AG04450 (cell line): ENCODE data around the gene PPARA. TPM values are rescaled to one million over a fixed set of nuclear protein-coding genes. Genes with fewer than 3 reads are reported as not detected.

ENCODE experiments used
- CTCF ChIA-PET: fragments of 300-600, 350-600 bp; formaldehyde crosslinking; extraction: SDS; loops from one replicate; lab custom pipeline; 2022; ENCODE audit warnings: antibody characterized with exemption, inconsistent platforms; lab: Charles Lee
- POLR2A ChIA-PET: fragments of 350-600 bp; formaldehyde crosslinking; extraction: SDS; loops from one replicate; lab custom pipeline; 2021; ENCODE audit warnings: antibody characterized with exemption, inconsistent platforms; lab: Yijun Ruan, JAX
- DNase-seq: peaks from one replicate; pipeline ENCODE4 v3.0.0-alpha.2; 2011; ENCODE audit warnings: low read depth, low spot score
- H3K27ac ChIP-seq: one replicate; pipeline ENCODE4 v1.5.1; 2012; ENCODE audit warnings: low read depth, low read length, control low read depth
- H3K27me3 ChIP-seq: one replicate; pipeline ENCODE4 v1.6.0; 2012; ENCODE audit warnings: low read length; ENCODE audit not compliant: control insufficient read depth, insufficient read depth
- H3K4me3 ChIP-seq: 2 replicates; pipeline ENCODE4 v1.5.1; 2011; ENCODE audit warnings: mild to moderate bottlenecking, low read depth, low read length, control low read depth
- H3K9me3 ChIP-seq: 2 replicates; pipeline ENCODE4 v1.5.1; 2012; ENCODE audit warnings: low read length; ENCODE audit not compliant: control insufficient read depth, insufficient read depth
- polyA plus RNA-seq: library from polyadenylated mRNA; depleted of rRNA; stranded (reverse); fragments of >200 nt; gene quantifications from 2 replicates; pipeline ENCODE4 v1.2.3, GENCODE V29; 2011
- TF ChIP-seq, protein P1 (sequence below): IDR thresholded peaks from 2 replicates; pipeline ENCODE4 v1.5.1; 2011; ENCODE audit warnings: low read depth, low read length, control low read depth, inconsistent platforms

The PPARA gene
- polyA plus RNA-seq, 1 experiment = 10.4 TPM

DNA sequence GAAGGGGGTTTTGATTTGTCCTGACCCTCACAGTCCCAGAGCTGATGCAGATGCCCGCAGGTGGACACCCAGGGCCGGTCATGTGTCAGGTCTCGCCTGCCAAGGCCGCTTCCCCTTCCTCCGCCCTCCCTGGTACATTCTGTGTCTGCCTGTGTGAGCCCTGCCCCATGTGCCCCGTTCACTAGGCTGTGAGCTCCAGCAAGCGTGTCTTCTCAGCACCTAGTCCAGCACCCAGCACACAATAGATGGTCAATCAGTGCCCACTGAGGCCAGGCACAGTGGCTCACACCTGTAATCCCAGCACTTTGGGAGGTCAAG is 29.9 kb upstream of the PPARA start:
- H3K27me3 ChIP-seq = no peaks in the 10 kb centered on the region
- no peak for DNase-seq
- no peak overlapping the region for H3K4me3 ChIP-seq
- peak overlapping the region; percentile 39 for H3K27ac ChIP-seq
- H3K9me3 ChIP-seq = no peaks in the 10 kb centered on the region; the same call in 1 of the 2 replicates
- ChIA-PET CTCF (interaction anchor here (1.5 to 4.4 kb wide), 5 partner anchors 107 to 195 kb away, joined by 6 to 47 read pairs (median 25); no protein-coding TSS in a partner anchor), POLR2A (interaction anchor here (0.7 to 0.9 kb wide), 2 partner anchors 47 to 119 kb away, joined by 3 to 5 read pairs; no protein-coding TSS in a partner anchor)
- TF ChIP-seq, protein P1, sequence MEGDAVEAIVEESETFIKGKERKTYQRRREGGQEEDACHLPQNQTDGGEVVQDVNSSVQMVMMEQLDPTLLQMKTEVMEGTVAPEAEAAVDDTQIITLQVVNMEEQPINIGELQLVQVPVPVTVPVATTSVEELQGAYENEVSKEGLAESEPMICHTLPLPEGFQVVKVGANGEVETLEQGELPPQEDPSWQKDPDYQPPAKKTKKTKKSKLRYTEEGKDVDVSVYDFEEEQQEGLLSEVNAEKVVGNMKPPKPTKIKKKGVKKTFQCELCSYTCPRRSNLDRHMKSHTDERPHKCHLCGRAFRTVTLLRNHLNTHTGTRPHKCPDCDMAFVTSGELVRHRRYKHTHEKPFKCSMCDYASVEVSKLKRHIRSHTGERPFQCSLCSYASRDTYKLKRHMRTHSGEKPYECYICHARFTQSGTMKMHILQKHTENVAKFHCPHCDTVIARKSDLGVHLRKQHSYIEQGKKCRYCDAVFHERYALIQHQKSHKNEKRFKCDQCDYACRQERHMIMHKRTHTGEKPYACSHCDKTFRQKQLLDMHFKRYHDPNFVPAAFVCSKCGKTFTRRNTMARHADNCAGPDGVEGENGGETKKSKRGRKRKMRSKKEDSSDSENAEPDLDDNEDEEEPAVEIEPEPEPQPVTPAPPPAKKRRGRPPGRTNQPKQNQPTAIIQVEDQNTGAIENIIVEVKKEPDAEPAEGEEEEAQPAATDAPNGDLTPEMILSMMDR = no peak

- TF ChIP-seq, protein P1 = no peak
- H3K9me3 ChIP-seq = no peaks in the 10 kb centered on the region; the same call in 1 of the 2 replicates
- CTCF ChIA-PET = interaction anchor here (1.3 to 4.4 kb wide), 8 partner anchors 14 to 194 kb away, joined by 3 to 47 read pairs (median 10); no protein-coding TSS in a partner anchor
- DNase-seq = no peak
- POLR2A ChIA-PET = no interaction called here
- no peak overlapping the region for H3K4me3 ChIP-seq
- H3K27me3 ChIP-seq = no peaks in the 10 kb centered on the region
- H3K27ac ChIP-seq = no peak overlapping the region
Measured at GRCh38 chr22:46121079-46121478, 29.2 kb upstream of the PPARA start.

DNA sequence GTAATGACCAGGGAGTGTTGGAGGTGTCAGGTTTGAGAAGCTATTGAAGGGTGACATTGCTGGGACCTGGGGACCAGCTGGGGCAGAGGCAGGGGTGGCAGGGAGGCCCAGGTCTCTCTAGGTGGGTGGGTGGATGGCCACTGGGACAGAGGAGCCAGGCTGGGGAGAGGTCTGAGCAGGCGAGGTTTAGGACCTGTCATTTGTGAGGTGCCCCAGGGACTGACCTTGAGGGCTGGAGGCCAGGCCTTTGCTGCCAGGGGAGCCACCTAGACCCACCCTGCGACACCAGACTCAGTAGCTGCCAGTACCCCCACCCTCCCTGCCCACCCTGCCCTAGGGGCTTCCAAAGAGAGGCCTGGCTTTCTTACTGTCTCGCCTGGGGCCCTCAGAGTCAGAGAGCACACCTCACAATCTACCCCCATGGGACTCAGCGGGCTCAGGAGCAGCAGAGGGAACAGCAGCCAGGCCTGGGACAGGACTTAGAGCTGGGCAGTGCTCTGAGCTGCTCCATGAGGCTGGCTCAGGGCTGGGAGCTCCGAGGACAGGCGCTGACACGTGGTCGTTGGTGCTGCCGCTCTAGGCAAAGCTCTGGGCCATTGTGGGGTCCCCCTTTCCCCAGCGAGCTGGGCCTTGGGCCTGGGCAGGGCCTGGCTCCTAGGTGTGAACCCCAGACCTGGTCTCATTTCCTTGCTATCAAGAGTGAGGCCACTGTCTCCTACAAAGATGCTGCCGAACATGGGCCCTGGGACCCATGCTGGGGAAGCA is 28.6 kb upstream of the PPARA start:
- no peak for DNase-seq
- H3K4me3 ChIP-seq = no peak overlapping the region
- H3K27ac ChIP-seq = no peak overlapping the region
- POLR2A ChIA-PET = no interaction called here
- no peaks in the 10 kb centered on the region; the same call in 1 of the 2 replicates for H3K9me3 ChIP-seq
- H3K27me3 ChIP-seq = no peaks in the 10 kb centered on the region
- CTCF ChIA-PET = interaction anchor here (0.6 to 4.4 kb wide), 14 partner anchors 15 to 264 kb away, joined by 3 to 47 read pairs (median 5); no protein-coding TSS in a partner anchor
- TF ChIP-seq, protein P1 = no peak

- no peak for DNase-seq
- Histone ChIP-seq H3K27me3 (no peaks in the 10 kb centered on the region), H3K4me3 (no peak overlapping the region), H3K27ac (no peak overlapping the region), H3K9me3 (no peaks in the 10 kb centered on the region; the same call in 1 of the 2 replicates)
- CTCF ChIA-PET = interaction anchor here (0.6 to 4.4 kb wide), 15 partner anchors 16 to 205 kb away, joined by 3 to 47 read pairs (median 4); no protein-coding TSS in a partner anchor
- POLR2A ChIA-PET = no interaction called here
- TF ChIP-seq, protein P1 = peak; percentile 80
Measured at GRCh38 chr22:46122511-46122971, 27.8 kb upstream of the PPARA start.
